ENCODE results near the gene LKAAEAR1.

The LKAAEAR1 gene

GRCh38 chr20:64110411-64111068, 26.3 kb upstream of the LKAAEAR1 start:
- DNase-seq = peak; percentile 19

- DNase-seq = peak; percentile 10
These were observed 25.7 kb upstream of the LKAAEAR1 start for GRCh38 chr20:64109831-64110391.

- DNase-seq = peak; percentile 17
These were observed 24.8 kb upstream of the LKAAEAR1 start for GRCh38 chr20:64108731-64109681.

- DNase-seq = no peak
These were observed 23.7 kb upstream of the LKAAEAR1 start for GRCh38 chr20:64107736-64108457.

- no peak for DNase-seq
These were observed 23.0 kb upstream of the LKAAEAR1 start, which contains the start of gene NPBWR2 for GRCh38 chr20:64106981-64107735. Gene NPBWR2 (minus strand): TSS chr20:64107565. CDS start chr20:64106831, 734 bp downstream.

GRCh38 chr20:64106435-64106961, 22.3 kb upstream of the LKAAEAR1 start:
- DNase-seq = no peak

GRCh38 chr20:64105846-64106434, 21.7 kb upstream of the LKAAEAR1 start:
- DNase-seq = no peak

GRCh38 chr20:64104667-64105451, 20.7 kb upstream of the LKAAEAR1 start:
- no peak for DNase-seq

- no peak for DNase-seq
These were observed 19.9 kb upstream of the LKAAEAR1 start for GRCh38 chr20:64103871-64104666.

- no peak for DNase-seq
These were observed 18.6 kb upstream of the LKAAEAR1 start for GRCh38 chr20:64102647-64103354.

- DNase-seq = peak; percentile 88
These were observed 17.8 kb upstream of the LKAAEAR1 start for GRCh38 chr20:64101731-64102621.

GRCh38 chr20:64100946-64101688, 16.9 kb upstream of the LKAAEAR1 start:
- no peak for DNase-seq

GRCh38 chr20:64100566-64100888, 16.3 kb upstream of the LKAAEAR1 start:
- DNase-seq = no peak

GRCh38 chr20:64099880-64100565, 15.8 kb upstream of the LKAAEAR1 start:
- DNase-seq = no peak

- no peak for DNase-seq
These were observed 15.0 kb upstream of the LKAAEAR1 start for GRCh38 chr20:64099086-64099786.

GRCh38 chr20:64098471-64099013, 14.3 kb upstream of the LKAAEAR1 start:
- no peak for DNase-seq

Measured in stimulated activated CD8-positive, alpha-beta memory T cell treated with anti-CD3 and anti-CD28 coated beads, Interleukin-4, amount 100 ng/mL, for 48 hours (primary cell).